ENCODE measurements around the gene LIMK2.

DNA sequence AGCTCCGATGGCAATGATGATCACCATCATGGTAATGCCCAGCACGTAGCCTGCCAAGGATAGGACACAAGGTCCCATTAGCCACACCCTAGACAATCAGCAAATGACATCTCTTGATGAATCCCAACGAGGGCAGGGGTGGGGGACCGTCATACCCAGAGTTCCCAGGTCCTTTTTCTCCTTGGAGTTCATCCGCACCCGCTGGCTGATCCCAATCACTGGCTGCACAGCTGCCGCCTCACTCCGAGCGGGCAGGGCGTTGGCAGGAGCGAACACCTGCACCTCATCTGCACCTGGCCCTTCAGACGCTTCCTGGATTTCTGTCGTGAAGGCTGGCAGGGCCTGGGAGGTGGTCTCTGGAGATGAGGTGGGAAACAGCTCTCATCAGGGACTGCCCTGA is 77.2 kb downstream of the LIMK2 start:
- no peak for TF ChIP-seq POLR2A (IDR thresholded peaks at IDR 0.05; ENCODE audit: low read length)
- TF ChIP-seq GATA1 (IDR thresholded peaks at IDR 0.05; ENCODE audit: low read depth, low read length) = no peak
